Measurements from ENCODE around the gene HOXA3. TPM values are rescaled to one million over a fixed set of nuclear protein-coding genes. Genes with fewer than 3 reads are reported as not detected.

Gene HOXA3
- total RNA-seq, 1 experiment from 2014 or later, result not detected

DNA sequence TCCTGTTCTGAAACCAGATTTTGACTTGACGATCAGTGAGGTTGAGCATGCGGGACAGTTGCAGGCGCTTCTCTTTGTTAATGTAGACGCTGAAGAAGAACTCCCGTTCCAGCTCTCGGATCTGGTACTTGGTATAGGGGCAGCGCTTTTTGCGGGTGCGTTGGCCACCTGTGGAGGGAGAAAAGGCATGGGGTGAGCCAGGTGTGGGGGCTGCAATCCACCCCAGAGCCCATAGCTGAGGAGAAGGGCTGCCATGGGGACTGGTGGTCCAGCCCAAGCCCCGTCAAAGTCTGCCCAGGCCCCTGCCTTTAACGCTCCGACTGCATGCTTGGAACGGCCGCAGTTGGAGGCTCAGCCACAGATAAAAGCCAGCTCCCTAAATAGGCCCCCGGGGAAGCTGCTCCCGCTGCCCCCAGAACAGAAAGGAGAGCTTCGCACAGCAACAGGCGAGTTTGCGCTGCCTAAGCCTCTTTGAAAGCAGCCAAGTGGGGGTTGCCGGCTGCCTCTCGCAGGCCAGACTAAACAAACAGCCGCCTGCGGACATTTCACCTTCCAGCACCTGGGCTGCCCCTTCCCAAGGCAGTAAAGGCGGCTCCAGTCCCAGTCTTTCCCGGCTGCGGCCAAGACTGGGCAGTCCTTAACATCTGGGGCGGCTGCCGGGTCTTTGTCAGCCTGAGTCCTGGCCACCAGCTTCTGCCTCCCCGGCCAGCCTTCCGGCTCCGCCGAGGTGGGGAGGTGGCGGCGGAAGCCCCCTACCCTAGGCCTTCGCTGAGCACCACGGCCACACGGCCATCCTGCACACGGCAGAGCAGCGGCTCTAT is 30.7 kb upstream of the HOXA3 start:
- H2BK15ac ChIP-seq (ENCODE audit: low read depth, low read length), result no peak overlapping the region
- no peak overlapping the region for H3K4ac ChIP-seq (ENCODE audit: low read depth, low read length)
- no peak overlapping the region for H3K18ac ChIP-seq (ENCODE audit: insufficient read length, low read depth, low read length)
- TF ChIP-seq, protein P1, sequence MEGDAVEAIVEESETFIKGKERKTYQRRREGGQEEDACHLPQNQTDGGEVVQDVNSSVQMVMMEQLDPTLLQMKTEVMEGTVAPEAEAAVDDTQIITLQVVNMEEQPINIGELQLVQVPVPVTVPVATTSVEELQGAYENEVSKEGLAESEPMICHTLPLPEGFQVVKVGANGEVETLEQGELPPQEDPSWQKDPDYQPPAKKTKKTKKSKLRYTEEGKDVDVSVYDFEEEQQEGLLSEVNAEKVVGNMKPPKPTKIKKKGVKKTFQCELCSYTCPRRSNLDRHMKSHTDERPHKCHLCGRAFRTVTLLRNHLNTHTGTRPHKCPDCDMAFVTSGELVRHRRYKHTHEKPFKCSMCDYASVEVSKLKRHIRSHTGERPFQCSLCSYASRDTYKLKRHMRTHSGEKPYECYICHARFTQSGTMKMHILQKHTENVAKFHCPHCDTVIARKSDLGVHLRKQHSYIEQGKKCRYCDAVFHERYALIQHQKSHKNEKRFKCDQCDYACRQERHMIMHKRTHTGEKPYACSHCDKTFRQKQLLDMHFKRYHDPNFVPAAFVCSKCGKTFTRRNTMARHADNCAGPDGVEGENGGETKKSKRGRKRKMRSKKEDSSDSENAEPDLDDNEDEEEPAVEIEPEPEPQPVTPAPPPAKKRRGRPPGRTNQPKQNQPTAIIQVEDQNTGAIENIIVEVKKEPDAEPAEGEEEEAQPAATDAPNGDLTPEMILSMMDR (conservative IDR thresholded peaks at IDR 0.05), result no peak
- no peak overlapping the region for H3K4me2 ChIP-seq (ENCODE audit: insufficient read depth, insufficient read length, low read length)
- no peaks in the 10 kb centered on the region for H3K79me2 ChIP-seq (ENCODE audit: insufficient read depth, low read length)
- H3K27ac ChIP-seq (ENCODE audit: insufficient read length, low read depth, low read length), result no peak overlapping the region
- no peak overlapping the region for H2BK120ac ChIP-seq (ENCODE audit: low read depth, low read length, poor library complexity, severe bottlenecking)
- DNase-seq, result peak; percentile 71
- peaks cover 100% of the 10 kb centered on the region for H3K27me3 Mint-ChIP-seq (ENCODE audit: low read depth)
- WGBS (ENCODE audit: extremely low coverage, insufficient read length, low lambda C conversion rate), result no CpG with 5 or more reads among the region's 39 CpGs
- peaks cover 0 to 2% (median 0%) of the 10 kb centered on the region in 3 experiments; a peak in 4 of 7 replicates for H3K36me3 Mint-ChIP-seq (ENCODE audit: insufficient read depth in 1 of 3, low read depth in 3 of 3)
- H3K79me1 ChIP-seq (ENCODE audit: insufficient read depth, low read depth, low read length, poor library complexity, severe bottlenecking), result no peaks in the 10 kb centered on the region
- H4K91ac ChIP-seq (ENCODE audit: insufficient read length, low read depth, low read length), result no peak overlapping the region
- no peak overlapping the region for H2BK20ac ChIP-seq (ENCODE audit: low read depth, low read length, poor library complexity, severe bottlenecking)
- H2AK5ac ChIP-seq (ENCODE audit: insufficient read length, low read length), result no peak overlapping the region
- no peak overlapping the region for H3K23ac ChIP-seq (ENCODE audit: insufficient read length, low read depth, low read length)
- H3K23me2 ChIP-seq (ENCODE audit: insufficient read length, low read depth, low read length, poor library complexity, severe bottlenecking), result no peaks in the 10 kb centered on the region
- H4K8ac ChIP-seq (replicated peaks; ENCODE audit: insufficient read length, low read depth, low read length), result no peak overlapping the region
- H3K4me1 ChIP-seq (ENCODE audit: insufficient read depth, low read length), result no peaks in the 10 kb centered on the region
- no peak overlapping the region for H3K4me3 Mint-ChIP-seq
- no peaks in the 10 kb centered on the region for H3K9me3 ChIP-seq (ENCODE audit: control insufficient read depth, low read depth, low read length)
- H2BK12ac ChIP-seq (ENCODE audit: insufficient read length, low read depth, low read length), result no peak overlapping the region
- H3K27ac Mint-ChIP-seq, result no peak overlapping the region
- no peak overlapping the region for H2AFZ ChIP-seq (ENCODE audit: low read length)
- H3T11ph ChIP-seq (ENCODE audit: low read length), result no peak overlapping the region
- H2BK5ac ChIP-seq (ENCODE audit: insufficient read length, low read length), result no peak overlapping the region
- no peaks in the 10 kb centered on the region for H4K20me1 ChIP-seq (ENCODE audit: control insufficient read depth, insufficient read depth, insufficient read length)
- no peak overlapping the region for H3K14ac ChIP-seq (ENCODE audit: insufficient read depth, low read length)
- H3K9me3 Mint-ChIP-seq, result peaks cover 2 to 25% of the 10 kb centered on the region in 2 experiments; a peak in 2 of 5 replicates
- peaks cover 96% of the 10 kb centered on the region for H3K27me3 ChIP-seq (ENCODE audit: insufficient read depth, low read length)
- no peak overlapping the region for H3K56ac ChIP-seq (ENCODE audit: insufficient read length, low read depth, low read length)
- no peak overlapping the region for H3K9ac ChIP-seq (ENCODE audit: extremely low read depth, insufficient read length, low read length)
- H4K5ac ChIP-seq (ENCODE audit: insufficient read length, low read depth, low read length), result no peak overlapping the region
- H3K4me1 Mint-ChIP-seq, result peaks cover 13 to 44% of the 10 kb centered on the region in 2 experiments

Measured in H9 (cell line).